T-helper 1 cell treated with Interleukin-12 subunit alpha and Interleukin-12 subunit beta and Interleukin-4 antibody, amounts not matched to agents 30 μg/mL and 1 μg/mL, for 36 hours (primary cell): ENCODE data around the gene SPECC1.
"Not testable (repeated sequence)": the region's sequence is repeated elsewhere in the genome, so short reads cannot be mapped to it uniquely, and the experiment has no call there.

Experiments
- H3K27ac Mint-ChIP-seq: one replicate; pipeline ENCODE4 v1.8.0; 2021; ENCODE audit warnings: mild to moderate bottlenecking, mixed read lengths
- H3K27me3 Mint-ChIP-seq: one replicate; pipeline ENCODE4 v1.8.0; 2021; ENCODE audit warnings: low read depth, mixed read lengths
- H3K36me3 Mint-ChIP-seq: one replicate; pipeline ENCODE4 v1.8.0; 2021; ENCODE audit warnings: low read depth, mixed read lengths
- H3K4me1 Mint-ChIP-seq: one replicate; pipeline ENCODE4 v1.8.0; 2021; ENCODE audit warnings: low read depth, mixed read lengths
- H3K4me3 Mint-ChIP-seq: one replicate; pipeline ENCODE4 v1.8.0; 2021; ENCODE audit warnings: mild to moderate bottlenecking, moderate library complexity, mixed read lengths
- H3K9me3 Mint-ChIP-seq: one replicate; pipeline ENCODE4 v1.8.0; 2021; ENCODE audit warnings: mixed read lengths

Gene SPECC1

DNA sequence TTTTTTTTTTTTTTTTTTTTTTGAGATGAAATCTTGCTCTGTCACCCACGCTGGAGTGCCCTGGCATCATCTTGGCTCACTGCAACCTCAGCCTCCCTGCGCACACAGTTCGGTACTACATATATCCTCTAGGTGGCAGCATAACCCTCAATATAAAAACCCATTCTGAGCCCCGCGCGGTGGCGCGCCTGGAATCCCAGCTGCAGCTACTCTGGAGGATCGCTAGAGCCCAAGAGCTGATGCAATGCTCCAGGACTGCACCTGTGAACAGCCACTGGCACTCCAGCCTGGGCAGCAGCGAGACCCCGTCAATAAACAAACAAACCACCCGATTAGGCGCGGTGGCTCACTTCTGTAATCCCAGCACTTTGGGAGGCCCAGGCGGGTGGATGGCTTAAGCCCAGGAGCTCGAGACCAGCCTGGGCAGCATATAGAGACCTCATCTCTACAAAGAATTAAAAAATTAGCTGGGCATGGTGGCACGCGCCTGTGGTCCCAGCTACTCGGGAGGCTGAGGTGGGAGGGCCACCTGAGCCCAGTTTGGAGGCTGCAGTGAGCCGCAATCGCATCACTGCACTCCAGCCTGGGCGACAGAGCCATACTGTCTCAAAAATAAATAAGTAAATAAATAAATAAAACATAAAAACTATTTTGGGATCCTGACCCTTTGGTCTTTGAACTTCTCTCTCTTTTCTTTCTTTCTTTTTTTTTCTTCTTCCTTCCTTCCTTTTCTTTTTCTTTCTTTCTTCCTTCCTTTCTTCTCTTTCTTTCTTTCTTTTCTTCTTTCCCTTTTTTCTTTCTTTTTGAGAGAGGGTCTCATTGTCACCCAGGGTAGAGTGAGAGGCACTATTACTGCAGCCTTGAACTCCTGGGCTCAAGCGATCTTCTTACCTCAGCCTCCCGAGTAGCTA lies 16.1 kb upstream of the SPECC1 start:
- H3K36me3 Mint-ChIP-seq: no peaks in the 10 kb centered on the region
- H3K4me1 Mint-ChIP-seq: peaks cover 3% of the 10 kb centered on the region
- H3K27me3 Mint-ChIP-seq: peaks cover 18% of the 10 kb centered on the region
- no peak overlapping the region for H3K4me3 Mint-ChIP-seq
- H3K27ac Mint-ChIP-seq: no peak overlapping the region
- no peaks in the 10 kb centered on the region for H3K9me3 Mint-ChIP-seq

DNA sequence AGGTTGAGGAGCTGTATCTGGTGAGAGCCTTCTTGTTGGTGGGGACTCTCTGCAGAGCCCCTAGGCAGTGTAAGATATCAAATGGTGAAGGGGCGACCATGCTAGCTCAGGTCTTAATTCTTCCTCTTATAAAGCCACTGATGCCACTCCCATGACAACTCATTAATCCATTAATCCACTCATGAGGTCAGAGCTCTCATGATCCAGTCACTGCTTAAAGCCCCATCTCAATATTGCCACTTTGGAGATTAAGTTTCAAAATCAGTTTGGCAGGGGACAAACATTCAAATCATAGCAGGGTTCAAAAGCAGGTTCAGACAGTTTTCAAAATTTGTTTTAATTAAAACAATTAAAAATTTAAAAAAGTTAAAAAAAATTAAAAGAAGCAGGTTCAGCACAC lies 13.1 kb upstream of the SPECC1 start:
- Mint-ChIP-seq H3K4me3 (no peak overlapping the region), H3K9me3 (no peaks in the 10 kb centered on the region), H3K27ac (no peak overlapping the region), H3K27me3 (peaks cover 17% of the 10 kb centered on the region), H3K4me1 (peaks cover 3% of the 10 kb centered on the region), H3K36me3 (no peaks in the 10 kb centered on the region)

- peaks cover 14% of the 10 kb centered on the region for H3K27me3 Mint-ChIP-seq
- H3K4me3 Mint-ChIP-seq: no peak overlapping the region
- H3K9me3 Mint-ChIP-seq: no peaks in the 10 kb centered on the region
- H3K36me3 Mint-ChIP-seq: no peaks in the 10 kb centered on the region
- no peak overlapping the region for H3K27ac Mint-ChIP-seq
- H3K4me1 Mint-ChIP-seq: peaks cover 3% of the 10 kb centered on the region
Measured at GRCh38 chr17:19996502-19996901, 12.7 kb upstream of the SPECC1 start.

DNA sequence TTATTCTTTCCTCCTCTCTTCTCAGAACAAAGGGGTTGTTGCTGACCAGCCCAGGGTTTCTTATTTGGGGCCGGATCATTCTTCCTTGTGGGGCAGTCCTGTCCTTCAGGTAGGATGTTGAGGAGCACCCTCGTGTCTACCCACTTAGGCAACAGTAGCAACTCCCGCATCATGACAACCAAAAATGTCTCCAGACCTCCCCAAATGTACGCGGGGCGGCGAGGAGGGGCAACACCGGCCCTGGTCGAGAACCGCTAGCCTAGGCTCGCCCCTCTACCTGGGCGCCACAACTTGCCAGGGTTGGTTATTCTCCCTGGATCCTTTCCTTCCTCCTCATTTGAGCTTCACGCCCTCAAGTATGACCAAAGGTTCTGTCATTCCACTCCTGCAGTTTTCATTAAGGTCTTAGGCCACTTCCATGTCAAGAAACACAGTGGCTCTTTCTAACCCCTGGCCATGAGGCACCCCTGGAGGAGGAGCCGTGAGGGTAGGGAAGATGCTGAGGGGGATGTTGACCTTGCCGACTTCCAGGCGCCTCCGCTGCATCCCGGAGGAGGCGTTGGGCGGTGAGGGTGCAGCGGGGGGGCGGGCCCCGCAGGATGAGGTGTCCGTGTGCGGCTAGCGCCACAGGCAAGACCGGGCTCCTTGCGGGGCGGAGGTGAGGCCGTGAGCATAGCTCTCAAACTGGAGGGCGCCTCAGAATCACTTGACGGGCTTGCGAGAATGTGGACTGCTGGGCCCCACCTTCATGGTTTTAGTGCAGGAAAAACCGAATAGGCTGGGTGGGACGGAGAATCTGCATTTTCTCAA lies 712 bp upstream of the SPECC1 start:
- no peaks in the 10 kb centered on the region for H3K36me3 Mint-ChIP-seq
- H3K4me1 Mint-ChIP-seq: peaks cover 17% of the 10 kb centered on the region
- H3K27me3 Mint-ChIP-seq: peaks cover 67% of the 10 kb centered on the region
- H3K27ac Mint-ChIP-seq: no peak overlapping the region
- H3K4me3 Mint-ChIP-seq: peak overlapping the region; percentile 89
- H3K9me3 Mint-ChIP-seq: no peaks in the 10 kb centered on the region

GRCh38 chr17:20009052-20009301 lies 182 bp upstream of the SPECC1 start:
- H3K36me3 Mint-ChIP-seq: no peaks in the 10 kb centered on the region
- no peak overlapping the region for H3K27ac Mint-ChIP-seq
- no peaks in the 10 kb centered on the region for H3K9me3 Mint-ChIP-seq
- peak overlapping the region; percentile 89 for H3K4me3 Mint-ChIP-seq
- H3K4me1 Mint-ChIP-seq: peaks cover 17% of the 10 kb centered on the region
- H3K27me3 Mint-ChIP-seq: peaks cover 73% of the 10 kb centered on the region

DNA sequence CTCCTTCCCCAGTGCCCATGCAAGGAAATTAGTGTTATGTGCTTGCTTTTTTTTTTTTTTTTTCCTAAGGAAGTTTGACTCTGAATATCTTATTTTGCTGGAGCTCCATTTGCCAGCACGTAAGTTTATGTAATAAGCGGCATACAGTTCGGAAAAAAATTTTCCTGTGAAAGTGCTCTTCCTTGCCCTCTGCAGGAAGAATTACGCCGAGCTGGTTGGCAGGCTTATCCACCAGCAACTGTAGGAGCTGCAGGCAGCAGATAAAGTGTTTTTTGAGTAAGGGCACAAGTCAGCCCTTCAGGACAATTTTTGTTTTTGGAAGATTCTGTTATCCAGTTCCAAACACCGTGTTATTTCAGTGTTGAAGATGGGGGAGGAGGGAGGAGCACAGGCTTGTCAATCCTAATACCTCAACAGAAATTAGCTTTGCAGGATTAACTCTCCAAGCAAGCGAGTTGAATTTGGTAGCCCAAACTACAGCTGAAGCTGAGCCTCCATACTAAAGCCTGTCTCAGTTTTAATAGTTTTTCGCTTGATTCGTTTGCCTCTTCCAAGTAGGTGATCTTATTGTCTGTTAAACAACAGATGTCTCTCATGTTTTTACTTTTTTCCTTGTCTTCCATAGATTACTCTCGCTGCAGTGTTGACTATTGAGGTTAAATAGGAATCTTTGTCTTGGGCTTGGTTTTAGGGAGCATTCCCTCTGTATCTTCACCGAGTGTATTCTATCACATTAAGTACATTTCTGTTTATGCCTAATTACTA lies 1.1 kb downstream of the SPECC1 start:
- Mint-ChIP-seq H3K27me3 (peaks cover 77% of the 10 kb centered on the region), H3K27ac (no peak overlapping the region), H3K4me1 (peaks cover 17% of the 10 kb centered on the region)

GRCh38 chr17:20010936-20011335 lies 1.8 kb downstream of the SPECC1 start:
- no peaks in the 10 kb centered on the region for H3K9me3 Mint-ChIP-seq
- peaks cover 77% of the 10 kb centered on the region for H3K27me3 Mint-ChIP-seq
- peaks cover 17% of the 10 kb centered on the region for H3K4me1 Mint-ChIP-seq
- no peaks in the 10 kb centered on the region for H3K36me3 Mint-ChIP-seq
- no peak overlapping the region for H3K27ac Mint-ChIP-seq
- peak overlapping the region; percentile 49 for H3K4me3 Mint-ChIP-seq

More for the DNA sequence above, 1.1 kb downstream of the SPECC1 start:
- H3K4me3 Mint-ChIP-seq: peak overlapping the region; percentile 49
- no peaks in the 10 kb centered on the region for H3K36me3 Mint-ChIP-seq
- no peaks in the 10 kb centered on the region for H3K9me3 Mint-ChIP-seq

GRCh38 chr17:20012017-20012536 lies 2.9 kb downstream of the SPECC1 start:
- no peaks in the 10 kb centered on the region for H3K9me3 Mint-ChIP-seq
- no peak overlapping the region for H3K4me3 Mint-ChIP-seq
- H3K36me3 Mint-ChIP-seq: no peaks in the 10 kb centered on the region
- peaks cover 66% of the 10 kb centered on the region for H3K27me3 Mint-ChIP-seq
- peaks cover 17% of the 10 kb centered on the region for H3K4me1 Mint-ChIP-seq
- H3K27ac Mint-ChIP-seq: no peak overlapping the region

GRCh38 chr17:20016475-20016992 lies 7.4 kb downstream of the SPECC1 start:
- not testable (repeated sequence) for H3K36me3 Mint-ChIP-seq, H3K4me3 Mint-ChIP-seq, H3K9me3 Mint-ChIP-seq, H3K4me1 Mint-ChIP-seq, H3K27ac Mint-ChIP-seq
- peaks cover 39% of the 10 kb centered on the region for H3K27me3 Mint-ChIP-seq

- no peaks in the 10 kb centered on the region for H3K9me3 Mint-ChIP-seq
- no peak overlapping the region for H3K27ac Mint-ChIP-seq
- H3K4me1 Mint-ChIP-seq: no peaks in the 10 kb centered on the region
- no peak overlapping the region for H3K4me3 Mint-ChIP-seq
- H3K36me3 Mint-ChIP-seq: no peaks in the 10 kb centered on the region
- H3K27me3 Mint-ChIP-seq: peaks cover 20% of the 10 kb centered on the region
Measured at GRCh38 chr17:20022701-20023100, 13.5 kb downstream of the SPECC1 start.

DNA sequence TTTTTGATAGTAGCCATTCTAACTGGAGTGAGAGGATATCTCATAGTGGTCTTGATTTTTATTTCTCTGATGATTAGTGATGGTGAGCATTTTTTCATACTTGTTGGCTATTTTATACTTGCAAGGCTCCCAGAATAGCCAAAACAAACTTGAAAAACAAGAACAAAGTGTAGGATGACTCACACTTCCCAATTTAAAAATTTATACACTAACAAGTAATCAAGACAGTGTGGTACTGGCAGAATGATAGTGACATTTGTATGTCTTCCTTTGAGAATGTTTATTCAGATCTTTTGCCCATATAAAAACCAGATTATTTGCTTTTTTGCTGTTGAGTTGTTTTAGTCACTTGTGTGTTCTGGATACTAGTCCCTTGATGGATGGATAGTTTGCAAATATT lies 17.8 kb downstream of the SPECC1 start:
- H3K27me3 Mint-ChIP-seq: peaks cover 27% of the 10 kb centered on the region
- no peak overlapping the region for H3K4me3 Mint-ChIP-seq
- H3K27ac Mint-ChIP-seq: no peak overlapping the region
- no peaks in the 10 kb centered on the region for H3K4me1 Mint-ChIP-seq
- H3K9me3 Mint-ChIP-seq: no peaks in the 10 kb centered on the region
- no peaks in the 10 kb centered on the region for H3K36me3 Mint-ChIP-seq

DNA sequence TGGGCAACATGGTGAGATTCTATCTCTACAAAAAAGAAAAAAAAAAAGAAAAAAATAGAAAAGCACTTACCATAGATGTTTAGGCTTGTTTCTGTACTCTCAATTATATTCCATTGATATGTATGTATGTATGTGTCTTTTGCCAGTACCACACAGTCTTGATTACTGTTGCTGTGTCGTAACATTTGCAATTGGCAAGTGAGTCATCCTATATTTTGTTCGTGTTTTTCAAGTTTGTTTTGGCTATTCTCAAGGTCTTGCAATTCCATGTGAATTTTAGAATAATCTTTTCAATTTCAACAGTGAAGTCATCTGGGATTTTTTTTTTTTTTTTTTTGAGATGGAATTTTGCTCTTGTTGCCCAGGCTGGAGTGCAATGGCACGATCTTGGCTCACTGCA lies 19.3 kb downstream of the SPECC1 start:
- Mint-ChIP-seq H3K4me3 (no peak overlapping the region), H3K4me1 (peaks cover 1% of the 10 kb centered on the region), H3K27ac (no peak overlapping the region), H3K27me3 (peaks cover 18% of the 10 kb centered on the region), H3K36me3 (no peaks in the 10 kb centered on the region), H3K9me3 (no peaks in the 10 kb centered on the region)

DNA sequence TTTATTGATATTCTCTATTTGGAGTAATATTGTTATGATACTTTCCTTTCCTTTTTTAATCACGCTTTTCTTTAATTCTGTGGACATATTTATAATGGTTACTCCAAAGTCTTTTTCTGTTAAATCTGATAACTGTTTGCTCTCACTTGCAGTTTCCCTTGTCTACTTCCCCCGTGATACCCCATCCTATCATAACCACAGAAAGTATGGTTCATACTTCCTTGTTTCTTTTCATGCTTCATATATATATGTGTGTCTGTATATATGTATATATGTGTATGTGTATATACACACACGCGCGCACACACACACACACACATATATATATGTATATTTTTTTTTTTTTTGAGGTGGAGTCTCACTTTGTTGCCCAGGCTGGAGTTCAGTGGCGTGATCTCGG lies 23.5 kb downstream of the SPECC1 start:
- Mint-ChIP-seq H3K9me3 (no peaks in the 10 kb centered on the region), H3K27me3 (peaks cover 15% of the 10 kb centered on the region), H3K27ac (no peak overlapping the region), H3K36me3 (no peaks in the 10 kb centered on the region), H3K4me1 (peaks cover 1% of the 10 kb centered on the region), H3K4me3 (no peak overlapping the region)

DNA sequence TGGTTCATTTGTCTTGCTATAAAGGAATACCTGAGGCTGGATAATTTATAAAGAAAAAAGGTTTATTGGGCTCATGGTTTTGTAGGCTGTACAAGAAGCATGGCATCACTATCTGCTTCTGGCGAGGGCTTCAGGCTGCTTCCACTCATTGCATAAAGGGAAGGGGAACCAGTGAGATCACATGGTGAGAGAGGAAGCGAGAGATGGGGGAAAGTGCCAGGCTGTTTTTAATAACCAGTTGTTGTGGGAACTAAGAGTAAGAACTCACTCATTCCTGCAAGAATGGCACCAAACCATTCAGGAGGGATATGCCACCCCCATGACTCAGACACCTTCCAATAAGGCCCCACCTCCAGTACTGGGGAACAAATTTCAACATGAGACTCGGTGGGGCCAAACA lies 24.3 kb downstream of the SPECC1 start:
- Mint-ChIP-seq H3K27ac (no peak overlapping the region), H3K4me3 (no peak overlapping the region), H3K27me3 (peaks cover 11% of the 10 kb centered on the region), H3K4me1 (peaks cover 1% of the 10 kb centered on the region), H3K9me3 (no peaks in the 10 kb centered on the region), H3K36me3 (no peaks in the 10 kb centered on the region)
